ENCODE data around the gene SELENOO.

SELENOO gene

GRCh38 chr22:50210378-50211139 is 9.7 kb downstream of the SELENOO start:
- ChIA-PET POLR2A (no interaction called here), CTCF (interaction anchor here (1.2 to 2.8 kb wide), 4 partner anchors 10 to 280 kb away, joined by 3 to 21 read pairs (median 6); no protein-coding TSS in a partner anchor)
- no peak for DNase-seq (ENCODE audit: extremely low spot score)
- no peak for TF ChIP-seq CTCF (IDR thresholded peaks at IDR 0.05; ENCODE audit: control extremely low read depth, extremely low read depth, low read depth, missing control alignments)

- POLR2A ChIA-PET = no interaction called here
- DNase-seq (ENCODE audit: extremely low spot score) = no peak
- CTCF ChIA-PET = interaction anchor here (0.8 to 2.8 kb wide), 5 partner anchors 10 to 280 kb away, joined by 3 to 21 read pairs (median 6); no protein-coding TSS in a partner anchor
- no peak for TF ChIP-seq CTCF (IDR thresholded peaks at IDR 0.05; ENCODE audit: control extremely low read depth, extremely low read depth, low read depth, missing control alignments)
Measured at GRCh38 chr22:50211147-50211546, 10.3 kb downstream of the SELENOO start.

DNA sequence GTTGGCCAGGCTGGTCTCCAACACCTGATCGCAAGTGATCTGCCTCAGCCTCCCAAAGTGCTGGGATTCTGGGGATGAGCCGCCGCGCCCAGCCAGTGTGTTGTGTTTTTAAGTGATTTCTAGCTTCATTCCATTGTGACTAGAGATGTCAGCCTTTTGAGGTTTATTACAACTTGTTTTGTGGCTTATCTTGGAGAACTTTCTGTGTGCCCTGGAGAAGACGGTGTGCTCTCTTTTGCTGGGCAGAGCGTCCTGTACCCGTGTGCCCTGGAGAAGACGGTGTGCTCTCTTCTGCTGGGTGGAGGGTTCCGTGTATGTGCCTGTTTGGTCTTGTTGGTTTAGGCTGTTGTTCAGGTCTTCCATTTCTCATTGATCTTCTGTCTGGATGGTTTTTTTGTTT is 12.5 kb downstream of the SELENOO start:
- CTCF ChIA-PET = interaction anchor here (2.8 to 4.1 kb wide), 2 partner anchors 8 to 64 kb away, joined by 7 to 17 read pairs; no protein-coding TSS in a partner anchor

GRCh38 chr22:50215297-50216054 is 14.7 kb downstream of the SELENOO start:
- POLR2A ChIA-PET = interaction anchor here (0.6 kb wide), 2 partner anchors 47 to 306 kb away, joined by 3 to 6 read pairs; no protein-coding TSS in a partner anchor
- no peak for TF ChIP-seq CTCF (IDR thresholded peaks at IDR 0.05; ENCODE audit: control extremely low read depth, extremely low read depth, low read depth, missing control alignments)
- no peak for DNase-seq (ENCODE audit: extremely low spot score)
- CTCF ChIA-PET = interaction anchor here (0.9 to 4.1 kb wide), 5 partner anchors 7 to 285 kb away, joined by 3 to 17 read pairs (median 3); no protein-coding TSS in a partner anchor

More for the DNA sequence above, 12.5 kb downstream of the SELENOO start:
- POLR2A ChIA-PET = interaction anchor here (0.6 kb wide), 1 partner anchor 15 kb away, joined by 3 read pairs; no protein-coding TSS in a partner anchor
- TF ChIP-seq CTCF (IDR thresholded peaks at IDR 0.05; ENCODE audit: control extremely low read depth, extremely low read depth, low read depth, missing control alignments) = no peak
- no peak for DNase-seq (ENCODE audit: extremely low spot score)

GRCh38 chr22:50216055-50216683 is 15.4 kb downstream of the SELENOO start:
- ChIA-PET CTCF (interaction anchor here (0.9 to 4.1 kb wide), 2 partner anchors 8 to 67 kb away, joined by 3 to 17 read pairs; no protein-coding TSS in a partner anchor), POLR2A (interaction anchor here (0.6 kb wide), 2 partner anchors 47 to 307 kb away, joined by 3 to 6 read pairs; no protein-coding TSS in a partner anchor)
- TF ChIP-seq CTCF (IDR thresholded peaks at IDR 0.05; ENCODE audit: control extremely low read depth, extremely low read depth, low read depth, missing control alignments) = no peak
- DNase-seq (ENCODE audit: extremely low spot score) = no peak
